Activated CD4-positive, alpha-beta T cell treated with anti-CD3 and anti-CD28 coated beads, Interleukin-2, amount 50 U/mL, for 16 hours (primary cell): ENCODE measurements around the gene HNRNPR.

Experiments
- DNase-seq: peaks from one replicate; pipeline ENCODE4 v3.0.0-alpha.2; 2020

Gene HNRNPR

DNA sequence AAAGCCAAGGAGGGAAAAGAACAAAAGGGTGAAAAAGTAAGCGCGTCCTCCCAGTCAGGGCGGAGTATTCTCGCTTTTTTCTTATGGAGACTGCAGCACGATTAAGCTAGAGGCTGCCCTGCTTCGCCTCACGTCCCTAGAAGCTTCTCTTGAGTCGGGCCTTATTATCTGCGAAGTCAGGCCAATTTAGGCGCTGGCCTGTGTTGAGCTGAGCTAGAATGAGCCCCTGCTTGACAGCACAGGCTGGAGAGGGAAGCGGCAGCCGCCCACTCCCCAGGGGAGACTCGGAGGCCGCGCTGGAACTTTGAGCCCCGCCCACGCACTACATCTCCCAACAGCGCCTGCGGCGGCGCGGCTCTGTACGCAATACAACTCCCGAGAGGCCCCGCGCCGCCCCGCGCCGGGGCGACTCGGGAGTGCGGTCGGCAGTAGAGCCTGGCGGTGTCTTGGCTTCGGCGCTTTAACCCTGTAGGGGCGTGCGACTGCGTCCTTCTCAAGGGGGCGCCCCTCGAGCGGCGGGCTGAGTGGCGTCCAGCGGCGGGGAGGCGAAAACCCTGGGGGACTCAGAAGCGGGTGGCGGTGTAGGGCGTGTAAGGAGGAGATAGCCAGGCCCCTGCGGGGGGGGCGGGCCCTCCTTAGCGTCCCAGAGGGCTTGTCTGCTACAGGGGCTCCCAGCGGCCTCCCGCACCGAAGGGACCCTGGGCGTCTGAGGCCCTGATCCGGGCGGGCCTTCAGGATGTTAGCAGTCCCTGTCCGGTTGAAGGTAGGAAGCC is 24.7 kb upstream of the HNRNPR start:
- peak; percentile 88 for DNase-seq

DNA sequence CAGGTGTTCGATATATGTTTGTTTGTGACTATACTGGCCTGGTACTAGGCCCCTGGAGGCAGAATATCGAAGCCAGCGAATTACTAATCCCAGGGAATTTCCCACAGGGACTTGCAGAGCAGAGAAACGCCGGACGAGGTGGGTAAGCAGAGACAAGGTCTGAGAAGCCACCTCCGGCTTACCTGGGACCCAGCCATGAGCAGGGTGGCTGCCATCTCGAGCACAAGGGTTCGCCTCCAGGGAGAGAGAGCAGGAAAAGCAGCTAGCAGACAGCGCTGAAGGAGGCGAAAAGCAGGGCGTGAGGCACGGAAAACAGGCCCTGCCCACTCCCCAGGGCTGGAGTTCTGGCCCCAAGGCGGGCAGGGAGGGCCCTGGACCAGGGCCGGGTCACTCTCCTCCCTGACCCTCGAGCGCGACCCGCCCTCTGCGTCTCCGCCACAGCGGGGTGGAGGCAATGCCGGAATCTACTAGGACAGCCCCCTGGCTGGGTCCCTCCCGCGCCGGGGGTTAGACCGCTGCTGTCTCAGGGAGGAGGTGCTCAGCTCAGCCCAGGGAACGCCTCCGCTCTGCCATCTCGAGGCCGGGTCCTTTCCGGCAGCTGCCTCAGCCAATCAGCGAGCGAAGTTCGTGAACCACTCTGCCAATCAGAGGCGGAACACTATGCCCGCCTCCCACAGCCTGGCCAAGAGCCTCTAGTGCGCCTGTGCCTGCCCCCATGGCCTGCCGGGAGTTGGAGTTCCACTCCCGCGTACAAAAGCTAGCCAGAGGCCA is 23.9 kb upstream of the HNRNPR start:
- peak; percentile 99 for DNase-seq

DNA sequence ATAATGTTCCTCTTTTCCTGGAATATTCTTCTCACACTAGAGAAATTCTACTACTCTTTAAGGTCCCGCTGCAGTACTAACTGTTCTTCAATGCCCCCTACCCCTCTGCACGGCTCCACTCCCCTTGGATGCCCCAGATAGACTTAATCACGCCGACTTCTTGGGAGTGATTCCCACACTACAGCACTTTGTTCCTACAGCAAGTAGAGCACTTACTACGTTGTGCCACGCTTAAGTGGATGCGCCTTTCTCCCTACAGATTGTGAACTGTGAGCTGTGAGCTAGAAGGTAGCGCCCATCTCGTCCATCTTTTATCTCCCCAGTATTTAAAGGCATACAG is 23.3 kb upstream of the HNRNPR start:
- DNase-seq, result no peak

DNA sequence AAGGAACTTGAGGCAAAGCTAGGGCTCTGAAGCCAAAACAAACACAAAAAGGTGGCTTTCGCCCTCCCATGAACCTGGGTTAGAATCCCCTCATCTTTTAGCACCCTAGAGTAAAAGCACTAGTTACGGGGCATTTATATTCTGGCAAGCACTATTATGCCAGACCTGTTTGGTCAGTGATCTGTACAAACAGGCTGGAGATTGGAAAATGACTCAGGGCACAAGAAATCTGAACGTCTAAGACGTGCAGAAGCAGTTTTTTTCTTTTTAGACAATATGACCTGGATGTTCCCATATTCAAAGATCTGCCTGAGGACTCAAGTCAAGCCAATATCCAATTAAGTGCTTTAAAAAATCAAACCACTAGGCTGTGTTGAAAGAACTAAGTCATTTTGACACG is 22.5 kb upstream of the HNRNPR start:
- DNase-seq, result no peak

DNA sequence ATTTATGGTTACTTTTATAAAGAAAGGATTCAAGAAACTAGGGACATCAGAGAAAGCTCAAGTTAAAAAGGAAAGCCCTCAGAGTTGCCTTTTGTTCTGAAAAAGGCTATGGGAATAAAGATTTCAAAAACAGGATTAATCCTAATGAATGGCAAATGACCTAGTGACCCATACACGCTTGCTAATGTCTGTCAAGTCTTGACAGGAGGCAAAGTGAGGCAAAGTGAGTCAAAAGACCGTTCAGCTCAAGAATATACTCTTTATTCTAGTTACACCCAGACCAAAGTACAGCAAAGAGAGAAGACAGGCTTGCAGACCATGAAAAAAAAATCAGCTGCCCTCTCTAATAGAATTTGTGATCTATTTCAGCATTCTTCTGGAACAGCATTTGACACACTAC is 22.1 kb upstream of the HNRNPR start:
- no peak for DNase-seq

DNA sequence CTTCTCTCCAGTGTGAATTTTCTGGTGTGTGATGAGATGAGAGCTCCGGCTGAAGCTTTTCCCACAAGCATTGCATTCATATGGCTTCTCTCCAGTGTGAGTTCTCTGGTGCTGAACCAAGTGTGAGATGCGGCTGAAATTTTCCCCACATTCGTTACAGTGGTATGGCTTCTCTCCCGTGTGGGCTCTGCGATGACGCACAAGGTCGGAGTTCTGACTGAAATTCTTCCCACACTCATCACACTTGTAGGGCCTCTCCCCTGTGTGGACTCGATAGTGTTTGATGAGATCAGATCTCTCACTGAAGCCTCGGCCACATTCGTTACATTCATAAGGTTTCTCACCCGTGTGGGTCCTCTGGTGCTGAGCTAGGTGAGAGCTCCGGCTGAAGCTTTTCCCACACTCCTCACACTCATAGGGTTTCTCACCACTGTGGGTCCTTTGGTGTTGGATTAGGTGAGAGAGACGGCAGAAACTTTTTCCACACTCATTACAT is 18.2 kb upstream of the HNRNPR start:
- no peak for DNase-seq

DNA sequence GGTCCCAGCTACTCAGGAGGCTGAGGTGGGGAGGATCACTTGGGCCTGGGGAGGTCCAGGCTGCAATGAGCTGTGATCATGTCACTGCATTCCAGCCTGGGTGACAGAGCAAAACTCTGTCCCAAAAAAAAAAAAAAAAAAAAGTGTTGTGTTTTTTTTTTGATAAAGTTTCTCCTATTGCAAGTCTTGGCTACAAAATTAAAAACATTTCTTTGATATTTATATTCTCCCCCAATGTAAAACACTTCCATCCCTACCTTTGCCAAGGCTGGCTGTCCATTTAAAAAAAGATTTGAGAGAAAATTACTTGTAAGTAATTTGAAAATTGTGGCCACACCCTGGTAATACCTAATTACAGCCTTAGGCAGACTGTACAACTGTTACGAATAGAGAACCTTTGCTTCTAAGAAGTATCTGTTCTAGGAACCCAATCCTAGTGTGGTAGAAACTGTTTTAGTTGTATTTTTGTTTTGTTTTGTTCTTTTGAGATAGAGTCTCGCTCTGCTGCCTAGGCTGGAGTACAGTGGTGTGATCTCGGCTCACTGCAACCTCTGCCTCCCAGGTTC is 14.3 kb upstream of the HNRNPR start:
- no peak for DNase-seq

DNA sequence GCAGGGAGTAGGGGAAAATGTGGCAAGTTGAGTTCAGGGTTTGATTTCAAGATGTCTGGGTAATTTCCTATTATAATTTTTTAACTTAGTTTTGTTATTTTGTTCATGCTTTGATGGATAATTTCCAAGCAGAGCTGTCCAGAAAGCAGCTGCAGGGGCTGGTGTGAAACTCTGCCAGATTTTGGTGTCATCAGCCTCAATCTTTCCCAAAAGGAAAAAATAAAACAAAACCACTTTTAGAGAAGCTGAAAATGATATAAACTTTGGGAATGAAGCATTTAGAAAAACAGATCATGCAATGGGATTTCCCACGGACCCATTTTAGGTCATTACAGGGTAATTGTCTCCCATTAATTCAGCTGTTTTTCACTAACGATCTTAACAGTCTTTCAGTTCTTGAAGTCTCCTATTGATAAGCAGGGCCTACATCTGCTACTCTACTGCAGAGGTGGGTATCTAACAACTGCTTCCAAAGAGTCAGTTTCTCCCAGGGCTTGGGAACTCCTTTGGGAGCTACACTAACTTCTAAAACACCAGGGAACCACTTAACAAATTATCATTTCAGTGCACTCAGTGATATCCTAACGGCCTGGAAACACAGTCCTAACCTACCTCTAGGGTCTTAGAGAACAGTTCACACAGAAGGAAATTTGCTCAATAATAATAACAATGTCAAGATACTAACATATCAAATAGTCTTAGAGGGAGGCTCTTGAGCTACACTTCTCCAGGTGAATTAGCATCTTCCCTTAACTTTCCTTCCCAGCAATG is 13.2 kb upstream of the HNRNPR start:
- DNase-seq, result no peak

DNA sequence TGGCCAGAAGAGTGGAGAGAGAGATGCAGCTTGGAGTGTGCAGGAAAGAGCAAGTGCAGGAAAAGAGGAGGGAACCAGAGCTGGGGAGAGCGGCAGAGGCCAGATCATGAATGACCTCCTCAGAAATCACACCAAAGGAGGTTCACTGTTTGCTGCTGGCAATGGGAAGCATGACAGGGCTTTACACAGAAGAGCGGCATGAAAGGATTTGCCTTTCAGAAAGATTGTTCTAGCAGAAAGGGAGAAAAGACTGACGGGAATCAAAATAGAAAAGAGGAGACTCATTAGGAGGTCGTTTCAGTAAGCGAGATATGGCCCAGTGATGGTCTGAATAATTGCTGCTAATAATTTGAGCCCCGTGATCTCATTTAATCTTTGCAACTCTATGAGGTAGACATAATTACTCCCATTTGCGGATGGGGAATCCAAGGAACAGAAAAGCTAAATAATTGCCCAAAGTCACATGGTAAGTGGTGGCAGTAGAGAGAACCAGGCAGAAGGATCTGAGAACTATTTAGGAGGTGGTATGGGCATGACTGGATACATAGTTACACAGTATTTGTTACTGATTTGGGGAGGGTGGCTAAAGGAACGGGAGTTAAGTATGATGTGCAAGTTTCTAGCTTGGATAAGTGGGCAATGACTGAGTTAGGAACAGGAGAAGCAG is 12.5 kb upstream of the HNRNPR start:
- DNase-seq, result no peak

DNA sequence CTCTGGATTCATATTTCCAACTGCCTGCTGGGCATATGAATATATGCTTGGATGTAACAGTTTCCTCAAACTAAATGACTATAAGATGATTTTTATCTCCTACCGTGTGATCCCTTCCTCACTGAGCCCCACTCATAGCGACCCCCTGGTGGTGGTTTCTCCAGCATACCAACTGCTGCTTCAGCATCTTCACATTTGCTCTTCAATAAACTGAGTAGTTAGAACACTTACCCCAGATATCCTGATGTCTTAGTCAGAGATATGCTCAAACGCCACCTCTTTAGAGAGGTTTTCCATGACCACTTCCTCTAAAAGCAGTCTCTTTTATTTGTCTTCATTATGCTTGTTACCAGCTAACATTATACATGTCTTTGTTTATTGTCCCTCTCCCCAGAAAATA is 10.2 kb upstream of the HNRNPR start:
- no peak for DNase-seq

DNA sequence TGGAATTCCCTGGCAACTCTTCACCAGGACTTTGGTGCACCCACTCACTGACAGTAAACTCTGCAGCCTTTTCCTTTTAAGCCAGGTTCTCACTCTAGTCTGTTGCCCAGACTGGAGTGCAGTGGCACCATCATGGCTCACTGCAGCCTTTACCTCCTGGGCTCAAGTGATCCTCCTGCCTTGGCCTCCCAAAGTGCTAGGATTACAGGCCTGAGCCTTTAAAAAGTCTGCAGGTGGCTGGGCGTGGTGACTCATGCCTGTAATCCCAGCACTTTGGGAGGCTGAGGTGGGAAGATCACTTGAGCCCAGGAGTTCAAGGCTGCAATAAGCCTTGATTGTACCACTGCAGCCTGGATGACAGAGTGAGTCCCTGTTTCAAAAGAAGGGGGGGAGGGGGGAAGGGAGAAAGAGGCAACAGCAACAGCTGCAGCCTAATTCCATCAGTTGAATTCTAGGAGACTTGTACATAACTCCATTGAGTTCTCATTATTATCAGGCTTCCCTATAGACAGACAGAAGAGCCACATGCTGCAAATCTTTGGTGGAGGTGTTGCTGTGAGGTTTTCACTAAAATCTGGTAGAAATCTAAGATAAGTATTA is 8.1 kb upstream of the HNRNPR start:
- DNase-seq, result no peak

DNA sequence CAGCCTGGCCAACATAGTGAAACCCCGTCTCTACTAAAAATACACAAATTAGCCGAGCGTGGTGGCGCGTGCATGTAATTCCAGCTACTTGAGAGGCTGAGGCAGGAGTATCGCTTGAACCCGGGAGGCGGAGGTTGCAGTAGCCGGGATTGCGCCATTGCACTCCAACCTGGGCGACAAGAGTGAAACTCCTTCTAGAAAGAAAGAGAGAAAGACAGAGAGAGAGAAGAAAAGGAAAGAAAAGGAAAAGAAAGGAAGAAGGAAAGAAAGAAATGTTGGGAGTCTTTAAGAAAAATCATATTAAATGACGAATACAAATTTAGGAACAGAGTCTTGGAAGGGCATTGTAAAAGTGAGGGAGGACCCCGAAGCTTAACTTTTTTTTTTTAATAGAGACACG is 1.8 kb upstream of the HNRNPR start:
- no peak for DNase-seq

DNA sequence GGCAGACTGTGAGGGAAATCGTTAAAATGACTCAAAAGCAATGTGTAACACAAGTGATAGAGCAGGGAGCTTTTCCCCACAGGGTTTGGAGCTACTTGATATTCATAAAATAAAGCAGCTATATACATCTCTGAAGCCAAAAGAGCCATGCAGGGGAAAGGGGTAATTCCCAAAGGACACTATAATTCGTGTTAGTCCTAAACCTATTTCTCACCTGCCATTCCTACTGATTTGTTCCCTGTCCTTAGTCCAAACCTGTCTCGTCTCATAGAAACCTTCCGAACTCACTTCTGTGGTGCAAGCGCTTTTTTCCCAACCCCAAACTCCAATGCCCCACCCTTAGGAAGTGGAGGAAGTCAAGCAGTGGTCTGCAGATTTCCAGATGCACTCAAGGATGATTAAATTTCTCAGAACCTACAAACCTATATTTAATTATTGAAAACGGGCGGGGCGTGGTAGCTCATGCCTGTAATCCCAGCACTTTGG is 946 bp upstream of the HNRNPR start:
- DNase-seq, result no peak

DNA sequence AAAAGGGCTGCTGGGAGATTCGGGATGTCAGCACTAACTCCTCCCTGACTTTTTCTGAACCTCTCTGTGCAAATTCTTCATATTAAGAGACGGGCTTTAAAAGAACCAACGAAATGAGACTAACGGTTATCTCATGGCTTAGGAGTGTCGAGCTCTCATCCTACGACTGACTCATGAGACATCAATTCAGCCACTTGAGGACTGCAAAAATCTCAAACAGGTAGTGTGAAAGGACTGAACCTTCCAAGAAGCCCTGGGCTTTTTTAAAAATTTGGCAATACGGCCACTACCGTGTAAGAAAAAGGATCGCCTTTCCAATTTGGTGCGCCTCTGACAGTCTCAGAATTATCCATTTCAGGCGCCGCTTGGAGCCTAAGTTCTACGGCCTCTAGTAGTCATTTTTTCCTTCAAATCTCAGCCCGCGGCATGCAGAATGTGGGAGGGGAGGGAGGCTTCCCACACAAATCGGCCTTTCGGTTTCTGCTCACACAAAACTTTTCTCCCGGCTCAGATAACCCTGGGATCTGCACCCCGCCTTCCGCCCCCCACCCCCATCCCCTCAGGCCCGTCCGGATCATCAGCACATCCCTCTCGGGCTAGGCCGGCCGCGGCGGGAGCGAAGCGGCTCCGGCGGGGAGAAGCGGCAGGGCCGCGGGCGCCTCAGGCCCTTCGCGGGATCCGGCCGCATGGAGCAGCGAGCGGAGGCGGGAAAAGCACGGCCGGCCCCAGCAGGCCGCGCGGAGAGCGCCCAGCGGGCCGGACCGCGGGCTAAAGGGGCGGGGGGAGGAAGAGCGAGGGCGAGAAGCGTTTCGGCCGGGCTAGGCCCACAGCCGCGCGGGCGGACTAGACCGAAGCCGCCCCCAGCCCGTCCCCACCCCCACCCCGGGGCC is 618 bp downstream of the HNRNPR start:
- DNase-seq, result peak; percentile 60

DNA sequence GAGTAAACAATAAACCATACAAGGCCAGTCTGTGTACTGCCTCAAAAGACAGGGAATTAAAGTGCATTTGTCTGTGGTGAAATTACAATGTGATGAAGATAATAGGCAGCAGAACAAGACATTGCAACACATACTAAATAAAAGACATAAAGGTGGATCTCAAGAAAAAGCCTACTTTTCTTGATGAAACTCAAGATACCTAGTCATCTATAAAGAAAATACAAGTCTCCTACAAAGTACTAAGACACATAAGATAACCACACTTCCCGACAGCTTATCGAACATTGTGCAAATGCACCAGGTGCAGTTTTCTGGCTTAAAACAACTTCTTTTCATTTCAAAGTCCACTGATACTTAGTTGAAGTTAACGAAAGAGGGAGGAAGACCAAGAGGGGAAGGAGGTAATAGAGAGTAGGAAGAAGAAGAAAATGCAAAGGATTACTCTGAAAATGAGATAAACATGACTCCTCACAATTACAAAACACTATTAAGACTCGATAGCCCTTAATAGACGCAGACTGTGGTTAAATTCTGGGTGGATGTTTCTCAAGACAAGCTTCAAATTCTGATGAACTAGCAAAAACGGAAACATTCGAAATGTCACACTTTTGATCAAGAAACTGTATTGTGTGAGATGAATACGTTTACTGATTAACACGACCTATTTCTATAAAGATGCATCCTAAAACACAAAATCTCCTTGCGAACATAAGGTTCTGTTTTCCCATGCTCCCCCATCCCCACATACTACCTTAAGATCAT is 2.0 kb downstream of the HNRNPR start:
- DNase-seq, result no peak

DNA sequence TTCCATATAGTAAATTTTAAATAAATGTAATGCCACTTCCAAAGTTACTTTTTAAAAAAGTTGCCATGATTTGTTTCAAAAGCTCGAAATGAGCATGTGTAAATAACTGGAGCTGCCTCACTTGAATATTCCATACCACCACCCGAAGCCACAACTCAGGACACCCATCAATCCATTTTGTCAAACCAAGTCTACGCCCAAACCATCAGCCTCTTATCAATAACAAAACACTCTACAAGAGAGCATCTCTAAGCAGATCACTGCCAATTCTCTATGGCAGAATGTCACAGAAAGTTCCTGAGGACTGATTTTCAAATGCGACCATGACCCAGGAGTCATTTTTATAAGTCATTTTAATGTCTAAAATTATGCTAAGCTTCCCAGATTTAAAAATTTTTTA is 4.5 kb downstream of the HNRNPR start:
- DNase-seq, result no peak

DNA sequence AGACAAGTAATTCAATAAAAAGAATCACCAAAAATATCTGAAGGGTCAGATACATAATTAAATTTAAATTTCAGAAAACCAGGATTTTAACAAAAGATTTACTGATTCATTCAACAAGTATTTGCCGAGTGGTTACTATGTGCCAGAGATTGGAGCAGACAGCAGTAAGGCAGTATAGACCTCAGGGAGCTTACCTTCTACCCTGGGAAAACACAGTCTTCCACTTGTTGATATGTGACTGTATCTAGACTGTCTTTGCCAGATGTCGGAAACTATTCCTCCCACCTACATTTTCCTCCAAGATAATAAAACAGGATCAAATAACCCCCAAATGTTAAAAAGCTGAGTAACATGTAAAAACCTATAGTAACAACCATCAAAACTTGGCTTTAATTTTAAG is 6.2 kb downstream of the HNRNPR start:
- DNase-seq, result no peak

DNA sequence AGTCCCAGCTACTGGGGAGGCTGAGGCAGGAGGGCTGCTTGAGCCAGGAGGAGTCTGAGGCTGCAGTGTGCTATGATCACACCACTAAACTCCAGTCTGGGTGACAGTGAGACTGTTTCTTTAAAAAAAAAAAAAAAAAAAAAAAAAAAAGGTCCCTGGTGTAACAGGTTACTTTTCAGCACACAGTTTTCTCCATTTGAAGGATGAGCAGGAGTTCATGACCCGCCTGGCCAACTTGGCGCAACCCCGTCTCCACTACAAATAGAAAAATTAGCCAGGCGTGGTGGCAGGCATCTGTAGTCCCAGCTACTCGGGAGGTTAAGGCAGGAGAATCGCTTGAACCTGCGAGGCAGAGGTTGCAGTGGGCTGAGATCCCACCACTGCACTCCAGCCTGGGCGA is 12.4 kb downstream of the HNRNPR start:
- no peak for DNase-seq

DNA sequence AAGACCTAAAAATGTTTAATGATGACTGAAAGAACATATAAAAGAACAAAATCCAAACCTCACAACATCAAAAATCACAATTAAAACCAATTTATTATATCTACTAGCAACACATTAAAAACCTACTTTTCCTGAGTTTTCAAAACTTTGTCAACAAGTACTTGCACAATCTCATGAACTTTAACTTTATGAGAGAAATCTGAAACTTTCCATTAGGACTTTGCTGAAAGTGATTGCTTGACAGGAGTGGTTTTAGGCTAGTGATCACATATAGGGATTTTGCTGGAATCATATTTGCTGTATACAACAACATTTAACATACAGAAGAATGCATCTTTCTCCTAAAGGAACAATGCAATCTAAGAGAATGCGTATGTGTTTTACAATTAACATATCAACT is 13.2 kb downstream of the HNRNPR start:
- DNase-seq, result no peak

DNA sequence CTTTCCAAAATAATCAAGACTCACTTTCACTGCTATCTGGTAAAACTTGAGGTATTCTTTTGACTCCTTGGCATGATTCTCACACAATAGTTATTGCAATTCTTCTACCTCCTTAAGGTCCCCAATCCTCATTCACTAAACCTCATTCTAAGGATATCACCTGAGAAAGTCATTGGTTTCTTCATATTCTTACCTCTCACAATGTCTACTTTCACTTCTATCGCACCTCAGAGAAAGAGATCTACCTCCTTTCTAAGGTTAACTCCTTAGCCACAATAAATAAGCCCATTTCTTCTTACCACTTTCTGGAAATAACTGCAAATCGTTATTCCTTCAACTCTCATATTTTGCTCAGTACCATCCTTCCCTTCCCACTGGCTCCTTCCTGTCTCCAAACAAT is 18.7 kb downstream of the HNRNPR start:
- DNase-seq, result no peak
